Muscle layer of colon (tissue), 2 donors: ENCODE results near the gene L3MBTL1.

Source experiments
- H3K27ac ChIP-seq: one replicate; pipeline ENCODE4 v1.7.0; 2013; ENCODE audit warnings: low read depth, mild to moderate bottlenecking, low read length, moderate library complexity
- H3K27me3 ChIP-seq, 2 donors: one replicate each; pipeline ENCODE4 v1.7.0; 2013; ENCODE audit warnings: low read length in 2 of 2, mild to moderate bottlenecking in 2 of 2; ENCODE audit not compliant: insufficient read depth in 2 of 2, control insufficient read depth in 1 of 2
- H3K36me3 ChIP-seq: one replicate; pipeline ENCODE4 v1.7.0; 2013; ENCODE audit warnings: mild to moderate bottlenecking, low read length; ENCODE audit not compliant: insufficient read depth
- H3K4me1 ChIP-seq: one replicate; pipeline ENCODE4 v1.7.0; 2013; ENCODE audit warnings: mild to moderate bottlenecking, low read length; ENCODE audit not compliant: insufficient read depth
- H3K4me3 ChIP-seq, 2 donors: one replicate each; pipeline ENCODE4 v1.7.0; 2013; ENCODE audit warnings: low read length in 2 of 2, low read depth in 1 of 2, mild to moderate bottlenecking in 1 of 2, moderate library complexity in 1 of 2
- H3K9ac ChIP-seq: one replicate; pipeline ENCODE4 v1.7.0; 2013; ENCODE audit warnings: low read length
- H3K9me3 ChIP-seq: one replicate; pipeline ENCODE4 v1.7.0; 2013; ENCODE audit warnings: mild to moderate bottlenecking, low read length
- donor health status: abdominal sarcoma.
- donor health status: Adenocarcinoma of cecum.

L3MBTL1 gene

DNA sequence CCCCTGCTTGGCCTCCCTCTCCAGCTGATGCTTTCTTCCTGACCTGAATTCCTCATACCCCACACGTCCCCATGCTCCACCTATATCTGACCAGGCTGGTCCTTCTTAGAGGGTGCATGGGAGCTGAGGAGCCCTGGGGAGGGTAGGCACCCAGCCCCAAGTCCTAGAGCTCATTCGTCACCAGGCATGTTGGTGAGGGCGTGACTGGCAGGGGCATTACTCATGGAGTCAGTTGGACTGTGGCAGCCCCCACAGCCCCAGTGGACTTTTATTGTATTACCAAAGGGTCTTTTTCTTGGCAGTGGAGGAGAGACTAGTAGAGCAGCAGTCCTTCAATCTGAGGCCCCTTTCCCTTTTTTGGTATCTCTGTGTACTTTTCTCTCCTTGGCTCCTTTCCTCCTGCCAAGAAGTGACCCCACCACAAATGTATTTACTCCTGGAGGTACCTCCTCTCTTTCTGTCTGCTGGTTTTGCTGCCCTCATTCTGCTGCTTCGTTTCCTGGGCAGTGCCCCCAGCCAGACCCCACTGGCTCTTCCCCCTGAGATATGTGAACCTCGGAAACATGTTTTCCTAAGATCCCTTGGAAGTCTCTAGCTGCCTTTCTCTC, 40.9 kb downstream of the L3MBTL1 start:
- no peak overlapping the region for H3K4me3 ChIP-seq
- H3K9me3 ChIP-seq: no peaks in the 10 kb centered on the region
- H3K9ac ChIP-seq: no peak overlapping the region
- no peaks in the 10 kb centered on the region for H3K27me3 ChIP-seq
- H3K36me3 ChIP-seq: peaks cover 3% of the 10 kb centered on the region
- H3K27ac ChIP-seq: no peak overlapping the region
- H3K4me1 ChIP-seq: no peaks in the 10 kb centered on the region

GRCh38 chr20:43549416-43550065, 42.0 kb downstream of the L3MBTL1 start:
- no peak overlapping the region for H3K27ac ChIP-seq
- H3K36me3 ChIP-seq: no peaks in the 10 kb centered on the region
- no peak overlapping the region for H3K9ac ChIP-seq
- no peaks in the 10 kb centered on the region for H3K9me3 ChIP-seq
- no peaks in the 10 kb centered on the region for H3K27me3 ChIP-seq
- H3K4me3 ChIP-seq: no peak overlapping the region
- no peaks in the 10 kb centered on the region for H3K4me1 ChIP-seq

DNA sequence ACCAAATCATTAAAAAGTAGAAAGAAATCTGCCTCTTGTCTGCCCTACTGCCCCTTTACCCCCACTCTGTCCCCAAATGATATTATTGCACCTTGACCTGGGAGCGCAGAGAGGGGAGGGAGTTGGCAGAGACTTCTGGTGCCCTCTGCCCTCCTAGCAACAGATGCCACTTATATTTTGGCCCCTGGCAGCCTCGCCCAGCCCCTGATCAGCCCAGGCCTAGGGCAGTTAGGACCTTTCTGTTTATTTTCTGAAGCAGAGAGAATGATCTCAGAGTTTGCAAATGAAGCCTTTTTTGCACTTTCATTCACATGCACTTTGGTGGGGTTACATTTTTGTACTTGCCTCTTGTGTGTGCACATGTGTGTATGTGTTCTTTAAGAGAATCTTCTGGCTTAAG, 43.0 kb downstream of the L3MBTL1 start:
- H3K4me3 ChIP-seq: no peak overlapping the region
- no peaks in the 10 kb centered on the region for H3K9me3 ChIP-seq
- H3K4me1 ChIP-seq: no peaks in the 10 kb centered on the region
- no peak overlapping the region for H3K27ac ChIP-seq
- no peaks in the 10 kb centered on the region for H3K36me3 ChIP-seq
- H3K27me3 ChIP-seq: no peaks in the 10 kb centered on the region
- no peak overlapping the region for H3K9ac ChIP-seq

GRCh38 chr20:43554369-43554768, 46.9 kb downstream of the L3MBTL1 start:
- H3K27ac ChIP-seq: no peak overlapping the region
- no peaks in the 10 kb centered on the region for H3K27me3 ChIP-seq
- H3K9ac ChIP-seq: no peak overlapping the region
- H3K36me3 ChIP-seq: no peaks in the 10 kb centered on the region
- no peaks in the 10 kb centered on the region for H3K4me1 ChIP-seq
- H3K9me3 ChIP-seq: no peaks in the 10 kb centered on the region
- no peak overlapping the region for H3K4me3 ChIP-seq

DNA sequence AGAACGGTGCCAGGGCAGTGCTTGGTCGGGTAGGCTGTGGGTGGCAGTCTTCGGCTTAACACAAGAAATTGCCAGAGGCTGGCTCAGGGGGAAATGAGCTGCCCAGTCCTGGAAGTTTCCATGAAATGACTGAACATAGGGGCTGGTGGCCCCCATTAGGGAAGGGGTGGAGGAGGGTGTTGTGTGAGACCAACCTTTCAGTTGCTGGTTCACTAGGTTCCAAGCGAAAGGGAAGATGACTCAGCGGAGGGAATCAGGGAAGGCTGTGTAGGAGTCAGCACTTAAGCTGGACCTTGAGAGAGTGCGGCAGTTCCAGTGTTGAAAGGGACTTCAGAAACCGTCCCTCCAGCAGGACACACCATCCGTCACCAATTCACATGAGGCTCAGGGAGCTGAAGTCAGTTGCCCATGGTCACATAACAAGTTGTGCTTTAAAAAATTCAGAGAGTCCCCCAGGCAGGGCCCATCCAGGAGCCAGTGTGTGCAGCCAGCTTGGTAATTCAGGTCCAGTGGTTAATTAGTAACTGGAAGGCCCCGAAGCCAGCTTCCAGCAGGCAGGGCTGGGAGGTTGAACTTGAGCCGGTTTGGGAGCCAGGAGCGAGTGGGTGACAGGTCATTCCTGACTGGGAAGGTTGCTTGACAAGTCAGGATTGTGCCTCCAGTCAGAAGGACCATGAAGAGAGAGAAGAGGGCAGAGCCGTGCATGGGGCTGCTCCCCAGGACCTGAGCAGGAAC, 51.1 kb downstream of the L3MBTL1 start, which contains the start of gene SGK2:
SGK2 (plus strand) TSS at position 616 of the 735 bp plus-strand sequence. CDS start 7,469 bp downstream, outside the sequence.
- Histone ChIP-seq H3K4me3 (no peak within 1 kb of the TSS), H3K9ac (no peak within 1 kb of the TSS)

DNA sequence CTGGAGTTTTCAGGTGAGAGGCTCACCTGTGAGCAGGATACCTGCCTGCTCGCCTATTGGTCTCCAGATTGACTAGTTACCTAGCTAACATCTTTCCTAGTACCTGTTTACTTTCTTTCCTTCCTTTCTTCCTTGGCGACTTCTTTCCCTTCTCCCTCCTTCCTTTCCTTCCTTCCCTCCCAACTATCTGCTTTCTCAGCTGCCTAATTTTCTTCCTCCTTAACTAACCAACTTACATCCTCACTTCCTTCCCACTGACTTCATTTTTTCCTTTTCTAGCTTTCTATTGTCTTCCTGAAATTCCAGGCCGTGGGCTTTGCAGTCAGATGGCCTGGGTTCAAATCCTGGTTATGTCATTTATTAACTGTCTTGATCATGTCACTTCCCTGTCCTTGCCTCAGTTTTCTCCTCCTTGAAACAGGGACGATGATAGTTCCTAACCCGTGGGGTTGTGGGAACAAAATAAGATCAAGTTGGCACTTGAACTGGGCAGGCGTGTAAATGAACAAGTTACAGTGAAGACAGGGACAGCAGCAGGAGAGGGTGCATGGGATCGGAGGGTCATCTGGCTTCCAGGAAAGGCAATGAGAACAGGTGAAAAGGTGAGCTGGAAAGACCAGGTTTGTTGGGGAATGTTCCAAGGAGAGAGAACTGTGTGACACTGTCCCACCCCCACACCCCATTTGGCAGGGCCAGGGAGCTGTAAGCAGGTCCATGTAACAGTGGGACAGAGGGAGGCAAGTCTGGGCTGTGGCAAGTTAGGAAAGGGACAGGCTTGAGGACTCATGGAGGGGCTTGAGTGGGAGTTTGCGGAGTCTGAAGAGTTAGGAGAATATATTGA, 51.9 kb downstream of the L3MBTL1 start:
- Histone ChIP-seq H3K36me3 (no peaks in the 10 kb centered on the region), H3K9me3 (no peaks in the 10 kb centered on the region), H3K27ac (no peak overlapping the region), H3K4me3 (no peak overlapping the region), H3K9ac (no peak overlapping the region), H3K4me1 (no peaks in the 10 kb centered on the region), H3K27me3 (no peaks in the 10 kb centered on the region)

More for the DNA sequence above, 51.1 kb downstream of the L3MBTL1 start, which contains the start of gene SGK2:
- Histone ChIP-seq H3K9me3 (no peaks in the 10 kb centered on the region), H3K36me3 (no peaks in the 10 kb centered on the region), H3K27ac (no peak within 1 kb of the TSS), H3K27me3 (no peaks in the 10 kb centered on the region), H3K4me1 (no peaks in the 10 kb centered on the region)

DNA sequence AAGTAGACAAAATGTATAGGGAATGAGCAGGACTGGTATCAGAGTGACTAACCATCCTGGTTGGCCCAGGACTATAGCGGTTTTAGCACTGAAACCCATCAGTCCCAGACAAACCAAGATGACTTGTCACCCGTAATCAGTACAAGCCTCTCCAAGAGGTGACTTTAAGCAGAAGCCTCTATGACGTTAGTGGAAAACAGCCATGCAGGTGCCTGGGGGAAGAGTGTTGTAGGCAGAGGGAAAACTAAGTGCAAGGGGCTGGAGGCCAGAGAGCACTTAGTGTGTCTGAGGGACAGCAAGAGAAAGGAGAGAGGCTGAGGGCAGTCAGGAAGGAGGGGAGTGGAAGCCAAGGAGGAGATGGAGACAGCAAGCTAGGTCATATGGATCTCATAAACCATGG, 53.5 kb downstream of the L3MBTL1 start:
- no peak overlapping the region for H3K9ac ChIP-seq
- no peak overlapping the region for H3K4me3 ChIP-seq
- H3K36me3 ChIP-seq: no peaks in the 10 kb centered on the region
- no peaks in the 10 kb centered on the region for H3K27me3 ChIP-seq
- H3K27ac ChIP-seq: no peak overlapping the region
- no peaks in the 10 kb centered on the region for H3K9me3 ChIP-seq
- H3K4me1 ChIP-seq: no peaks in the 10 kb centered on the region

GRCh38 chr20:43563429-43563828, 55.9 kb downstream of the L3MBTL1 start:
- no peaks in the 10 kb centered on the region for H3K27me3 ChIP-seq
- no peak overlapping the region for H3K27ac ChIP-seq
- H3K4me1 ChIP-seq: no peaks in the 10 kb centered on the region
- H3K4me3 ChIP-seq: no peak overlapping the region
- H3K36me3 ChIP-seq: no peaks in the 10 kb centered on the region
- no peak overlapping the region for H3K9ac ChIP-seq
- no peaks in the 10 kb centered on the region for H3K9me3 ChIP-seq

- Histone ChIP-seq H3K4me1 (no peaks in the 10 kb centered on the region), H3K4me3 (no peak overlapping the region), H3K9me3 (no peaks in the 10 kb centered on the region), H3K36me3 (no peaks in the 10 kb centered on the region), H3K9ac (no peak overlapping the region), H3K27ac (no peak overlapping the region), H3K27me3 (no peaks in the 10 kb centered on the region)
Observed at GRCh38 chr20:43563991-43564390, 56.5 kb downstream of the L3MBTL1 start.

DNA sequence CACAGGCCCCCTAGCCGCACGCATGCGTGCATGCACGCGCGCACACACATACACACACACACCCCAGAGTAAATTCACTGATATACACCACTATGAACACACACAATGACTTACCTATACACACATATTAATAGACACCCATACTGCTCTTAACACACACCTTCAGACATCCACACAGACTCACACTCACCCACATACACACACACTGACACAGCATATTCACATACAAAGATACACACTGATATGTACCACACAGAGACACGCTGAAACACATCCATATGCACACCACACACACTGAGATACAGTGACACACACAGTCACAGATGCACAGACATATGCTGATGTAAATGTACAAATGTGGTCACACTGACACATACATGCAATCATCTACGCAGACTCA, 57.0 kb downstream of the L3MBTL1 start:
- Histone ChIP-seq H3K27me3 (no peaks in the 10 kb centered on the region), H3K4me1 (no peaks in the 10 kb centered on the region), H3K27ac (no peak overlapping the region), H3K9ac (no peak overlapping the region), H3K36me3 (no peaks in the 10 kb centered on the region), H3K9me3 (no peaks in the 10 kb centered on the region), H3K4me3 (no peak overlapping the region)
